SK-N-MC (cell line): ENCODE measurements around the gene HOXC4.

Experiments
- DNase-seq: peaks from one replicate; pipeline ENCODE4 v3.0.0-alpha.2; 2011; ENCODE audit warnings: low read depth, low spot score
- H3K27ac ChIP-seq: fragments of 200-600 bp; sonication (generic); 2 replicates; pipeline ENCODE4 v1.5.1; 2016; ENCODE audit warnings: mixed run types
- H3K36me3 ChIP-seq: fragments of 200-600 bp; sonication (generic); 2 replicates; pipeline ENCODE4 v1.6.1; 2017; ENCODE audit warnings: antibody characterized with exemption, low read length, mixed read lengths; ENCODE audit not compliant: insufficient read depth
- H3K4me3 ChIP-seq: fragments of 200-600 bp; sonication (generic); 2 replicates; pipeline ENCODE4 v1.5.1; 2016
- H3K9ac ChIP-seq: fragments of 200-600 bp; sonication (generic); 2 replicates; pipeline ENCODE4 v1.8.0; 2017; ENCODE audit warnings: mixed run types, mixed read lengths; ENCODE audit not compliant: insufficient read length
- H3K9me3 ChIP-seq: fragments of 200-600 bp; sonication (generic); 2 replicates; pipeline ENCODE4 v1.6.1; 2017; ENCODE audit warnings: low read depth, mild to moderate bottlenecking, antibody characterized with exemption, low read length, moderate library complexity, mixed read lengths
- EZH2 ChIP-seq: fragments of 200-600 bp; sonication (generic); IDR thresholded peaks from one replicate; pipeline ENCODE4 v1.6.1; 2017; ENCODE audit warnings: antibody characterized with exemption
- FOXP2 ChIP-seq: optimal IDR thresholded peaks from 2 replicates; pipeline ENCODE3; 2011; ENCODE audit warnings: mild to moderate bottlenecking, moderate library complexity; ENCODE audit not compliant: insufficient read depth; ENCODE audit errors: extremely low read length, control extremely low read depth
- POLR2AphosphoS5 ChIP-seq: IDR thresholded peaks from 2 replicates; pipeline ENCODE4 v1.6.1; 2012; ENCODE audit warnings: mild to moderate bottlenecking, low read depth, low read length, borderline replicate concordance

Gene HOXC4

GRCh38 chr12:54049108-54049507, 4.5 kb upstream of the HOXC4 start:
- Histone ChIP-seq H3K9me3 (no peaks in the 10 kb centered on the region), H3K4me3 (no peak overlapping the region), H3K36me3 (no peaks in the 10 kb centered on the region; the same call in 1 of the 2 replicates), H3K27ac (no peak overlapping the region), H3K9ac (no peak overlapping the region)
- TF ChIP-seq EZH2 (no peak), FOXP2 (no peak)
- no peak for DNase-seq

GRCh38 chr12:54050482-54050810, 3.2 kb upstream of the HOXC4 start:
- peaks cover 4% of the 10 kb centered on the region; the same call in 1 of the 2 replicates for H3K36me3 ChIP-seq
- H3K27ac ChIP-seq = no peak overlapping the region
- no peak for TF ChIP-seq POLR2AphosphoS5
- no peak for TF ChIP-seq EZH2
- no peak for TF ChIP-seq FOXP2
- no peaks in the 10 kb centered on the region for H3K9me3 ChIP-seq
- DNase-seq = no peak
- H3K9ac ChIP-seq = no peak overlapping the region
- H3K4me3 ChIP-seq = no peak overlapping the region

DNA sequence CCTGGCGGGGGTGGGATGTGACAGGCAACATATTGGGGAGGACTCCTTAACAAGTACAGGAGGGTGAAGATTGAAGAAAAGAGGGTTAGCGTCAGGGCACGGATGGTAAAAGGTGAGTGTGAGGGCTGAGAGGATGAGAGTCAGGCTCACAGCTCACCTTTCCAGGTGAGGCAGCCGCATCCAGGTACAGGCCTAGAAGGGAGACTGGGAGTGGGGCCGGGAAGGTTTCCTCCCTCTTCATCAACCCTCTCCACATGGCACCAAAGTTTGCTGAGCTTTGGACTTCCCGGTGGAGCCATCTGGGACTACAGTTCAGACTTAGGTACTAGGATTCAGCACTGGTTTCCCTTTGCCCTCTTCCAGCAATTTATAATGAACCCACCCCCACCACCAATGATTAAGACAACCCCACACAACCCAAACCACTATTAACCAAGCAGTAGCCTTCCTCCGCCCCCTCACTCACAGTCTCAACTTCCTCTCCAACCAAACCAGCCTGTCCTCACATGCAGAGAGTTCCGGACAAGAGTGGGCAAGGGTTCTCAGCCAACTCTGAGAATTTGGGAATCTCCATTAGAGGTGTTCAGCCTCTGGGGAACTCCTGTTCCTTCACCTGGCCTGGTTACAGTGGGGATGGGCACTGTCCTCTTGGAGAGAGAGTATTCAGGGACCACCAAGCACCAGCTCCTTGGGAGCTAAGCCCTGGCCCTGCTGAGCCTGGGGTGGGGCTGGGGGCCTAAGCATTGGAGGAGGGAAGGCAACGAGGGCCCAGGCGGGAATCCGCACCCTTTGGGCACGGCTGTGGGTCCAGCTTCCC, 2.4 kb upstream of the HOXC4 start:
- H3K9me3 ChIP-seq = no peaks in the 10 kb centered on the region
- peak overlapping the region; percentile 8 for H3K9ac ChIP-seq
- H3K4me3 ChIP-seq = peak overlapping the region; percentile 70
- no peak for TF ChIP-seq FOXP2
- TF ChIP-seq POLR2AphosphoS5 = no peak
- TF ChIP-seq EZH2 = no peak
- peaks cover 4% of the 10 kb centered on the region; the same call in 1 of the 2 replicates for H3K36me3 ChIP-seq
- DNase-seq = no peak
- H3K27ac ChIP-seq = no peak overlapping the region

DNA sequence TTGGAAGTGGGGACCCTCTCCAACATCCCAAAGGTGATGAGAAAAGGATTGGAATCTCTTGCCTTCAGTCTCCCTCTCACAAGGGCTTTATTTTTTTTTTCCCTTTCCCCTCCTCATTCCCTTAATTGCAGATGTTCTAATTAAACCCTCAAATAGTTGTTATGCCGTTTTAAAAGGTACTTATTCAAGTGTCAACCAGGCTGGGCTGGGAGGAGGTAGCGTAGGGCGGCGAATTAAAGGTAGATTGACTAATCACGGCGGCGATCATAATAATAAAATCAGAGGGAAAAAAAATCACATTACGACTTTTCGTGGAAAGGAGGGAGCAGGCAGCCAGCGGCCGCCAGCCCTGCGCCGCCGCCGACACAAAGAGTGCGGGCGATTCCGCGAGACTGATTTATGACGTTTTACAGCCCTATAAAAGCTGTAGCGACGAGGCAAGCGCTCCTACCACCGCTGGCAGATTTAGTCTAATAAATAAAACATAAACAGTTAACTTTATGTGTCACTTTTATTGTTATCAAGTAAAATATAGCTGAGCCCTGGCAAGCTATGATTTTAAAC, 1.7 kb upstream of the HOXC4 start:
- peak overlapping the region; percentile 70 for H3K4me3 ChIP-seq
- no peaks in the 10 kb centered on the region for H3K9me3 ChIP-seq
- peak; percentile 66 for TF ChIP-seq FOXP2
- no peak for TF ChIP-seq EZH2
- peak; percentile 49; the same call in 1 of the 2 replicates for TF ChIP-seq POLR2AphosphoS5
- no peak overlapping the region for H3K27ac ChIP-seq
- peak overlapping the region; percentile 8 for H3K9ac ChIP-seq
- H3K36me3 ChIP-seq = peaks cover 4% of the 10 kb centered on the region; the same call in 1 of the 2 replicates
- no peak for DNase-seq

DNA sequence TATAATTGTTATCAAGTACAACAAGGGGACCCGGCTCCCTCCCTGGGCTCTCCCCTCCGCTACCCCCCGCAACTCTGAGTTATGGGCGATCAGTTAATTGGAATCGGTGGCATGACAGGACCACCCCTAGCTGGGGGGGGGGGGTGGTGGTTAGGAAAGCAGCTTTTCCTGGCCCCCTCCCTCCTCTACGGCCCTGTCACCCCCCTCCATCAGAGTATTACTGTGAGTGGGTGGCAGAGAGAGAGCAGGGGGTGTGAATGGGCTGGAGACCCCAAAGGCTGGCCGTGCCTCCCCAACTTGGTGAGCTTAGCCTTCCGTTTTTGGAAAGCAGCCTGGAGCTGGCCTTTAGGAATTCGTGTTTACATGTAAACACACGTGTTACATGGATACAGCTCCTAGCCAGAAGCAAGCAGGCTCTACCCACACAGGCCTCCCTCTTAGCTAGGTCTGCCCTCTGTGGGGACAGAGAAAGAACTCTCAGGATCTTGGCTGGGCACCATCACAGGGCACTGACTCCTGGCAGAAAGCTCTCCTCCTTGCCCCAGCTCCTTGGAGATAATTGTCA, 1.1 kb upstream of the HOXC4 start:
- no peaks in the 10 kb centered on the region for H3K9me3 ChIP-seq
- H3K9ac ChIP-seq = no peak overlapping the region
- no peak for TF ChIP-seq POLR2AphosphoS5
- no peak for TF ChIP-seq FOXP2
- TF ChIP-seq EZH2 = no peak
- H3K27ac ChIP-seq = no peak overlapping the region
- DNase-seq = no peak
- H3K4me3 ChIP-seq = peak overlapping the region; percentile 70
- H3K36me3 ChIP-seq = peaks cover 4% of the 10 kb centered on the region; the same call in 1 of the 2 replicates

GRCh38 chr12:54053003-54053750, 458 bp upstream of the HOXC4 start:
- H3K4me3 ChIP-seq = no peak overlapping the region
- H3K9ac ChIP-seq = no peak overlapping the region
- no peaks in the 10 kb centered on the region for H3K9me3 ChIP-seq
- H3K27ac ChIP-seq = no peak overlapping the region
- DNase-seq = no peak
- TF ChIP-seq FOXP2 (no peak), POLR2AphosphoS5 (no peak), EZH2 (no peak)
- H3K36me3 ChIP-seq = peaks cover 4% of the 10 kb centered on the region; the same call in 1 of the 2 replicates

GRCh38 chr12:54054742-54055194, 1.1 kb downstream of the HOXC4 start:
- Histone ChIP-seq H3K9ac (no peak overlapping the region), H3K27ac (no peak overlapping the region), H3K4me3 (no peak overlapping the region), H3K9me3 (no peaks in the 10 kb centered on the region), H3K36me3 (peaks cover 4% of the 10 kb centered on the region; the same call in 1 of the 2 replicates)
- no peak for DNase-seq
- TF ChIP-seq FOXP2 (no peak), POLR2AphosphoS5 (no peak), EZH2 (no peak)

- no peak overlapping the region for H3K9ac ChIP-seq
- no peaks in the 10 kb centered on the region for H3K9me3 ChIP-seq
- no peak for DNase-seq
- TF ChIP-seq POLR2AphosphoS5 (no peak), EZH2 (no peak), FOXP2 (no peak)
- no peak overlapping the region for H3K4me3 ChIP-seq
- no peak overlapping the region for H3K27ac ChIP-seq
- H3K36me3 ChIP-seq = peaks cover 4% of the 10 kb centered on the region; the same call in 1 of the 2 replicates
These were observed 1.9 kb downstream of the HOXC4 start for GRCh38 chr12:54055552-54055951.
